ENCODE data around the gene NFIA.

DNA sequence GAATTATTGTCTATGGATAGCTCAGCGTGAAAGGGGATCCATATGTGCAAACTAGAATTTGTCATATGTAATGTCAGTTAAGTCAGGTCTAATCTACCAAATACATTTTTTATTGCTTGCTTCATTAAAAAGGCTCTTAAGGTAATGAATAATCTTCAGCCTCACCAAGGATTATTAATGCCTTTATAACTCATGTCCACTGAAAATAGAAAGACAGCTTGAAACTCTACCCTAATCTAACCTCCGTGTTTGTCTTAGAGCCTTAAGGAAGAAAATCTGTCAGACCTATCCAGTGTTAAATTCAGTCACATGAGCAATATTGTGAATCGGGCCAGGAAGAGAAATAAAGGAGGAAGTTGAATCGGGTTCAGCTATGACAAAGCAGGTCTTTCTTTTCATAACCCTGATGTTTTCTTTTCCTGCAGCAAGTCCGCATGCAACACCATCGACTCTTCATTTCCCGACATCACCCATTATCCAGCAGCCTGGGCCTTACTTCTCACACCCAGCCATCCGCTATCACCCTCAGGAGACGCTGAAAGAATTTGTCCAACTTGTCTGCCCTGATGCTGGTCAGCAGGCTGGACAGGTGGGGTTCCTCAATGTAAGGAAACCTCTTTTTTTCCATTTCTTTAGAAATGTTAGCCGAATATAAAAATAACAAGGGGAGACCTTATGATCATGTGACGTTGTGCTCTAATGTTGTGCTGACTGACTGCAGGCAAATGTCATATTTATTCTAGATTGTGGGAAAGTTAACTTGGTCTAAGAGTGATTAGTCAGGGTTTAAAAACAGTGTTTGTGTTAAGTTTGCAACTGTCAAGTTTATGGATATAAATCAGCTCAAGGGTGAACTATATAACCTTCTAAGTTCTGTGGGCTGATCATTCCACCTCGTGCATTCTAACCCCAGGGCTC lies 321.6 kb downstream of the NFIA start:
- TF ChIP-seq NFE2L2 (IDR thresholded peaks at IDR 0.05; ENCODE audit: low read length) = no peak
- no peak for TF ChIP-seq ZSCAN20 (CRISPR knock-in tag; IDR thresholded peaks at IDR 0.05; ENCODE audit: borderline replicate concordance)
- no peak for TF ChIP-seq GMEB1 (CRISPR knock-in tag; IDR thresholded peaks at IDR 0.05; ENCODE audit: borderline replicate concordance)
- no peak for TF ChIP-seq HOXA7 (CRISPR knock-in tag; IDR thresholded peaks at IDR 0.05)
- no peak for TF ChIP-seq JUNB (CRISPR knock-in tag; IDR thresholded peaks at IDR 0.05; ENCODE audit: borderline replicate concordance)
- TF ChIP-seq, protein P1, sequence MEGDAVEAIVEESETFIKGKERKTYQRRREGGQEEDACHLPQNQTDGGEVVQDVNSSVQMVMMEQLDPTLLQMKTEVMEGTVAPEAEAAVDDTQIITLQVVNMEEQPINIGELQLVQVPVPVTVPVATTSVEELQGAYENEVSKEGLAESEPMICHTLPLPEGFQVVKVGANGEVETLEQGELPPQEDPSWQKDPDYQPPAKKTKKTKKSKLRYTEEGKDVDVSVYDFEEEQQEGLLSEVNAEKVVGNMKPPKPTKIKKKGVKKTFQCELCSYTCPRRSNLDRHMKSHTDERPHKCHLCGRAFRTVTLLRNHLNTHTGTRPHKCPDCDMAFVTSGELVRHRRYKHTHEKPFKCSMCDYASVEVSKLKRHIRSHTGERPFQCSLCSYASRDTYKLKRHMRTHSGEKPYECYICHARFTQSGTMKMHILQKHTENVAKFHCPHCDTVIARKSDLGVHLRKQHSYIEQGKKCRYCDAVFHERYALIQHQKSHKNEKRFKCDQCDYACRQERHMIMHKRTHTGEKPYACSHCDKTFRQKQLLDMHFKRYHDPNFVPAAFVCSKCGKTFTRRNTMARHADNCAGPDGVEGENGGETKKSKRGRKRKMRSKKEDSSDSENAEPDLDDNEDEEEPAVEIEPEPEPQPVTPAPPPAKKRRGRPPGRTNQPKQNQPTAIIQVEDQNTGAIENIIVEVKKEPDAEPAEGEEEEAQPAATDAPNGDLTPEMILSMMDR (CRISPR knock-in tag; IDR thresholded peaks at IDR 0.05) = no peak
- TF ChIP-seq HDAC6 (IDR thresholded peaks at IDR 0.05; ENCODE audit: low read depth, low read length) = no peak
- TF ChIP-seq ERF (CRISPR knock-in tag; IDR thresholded peaks at IDR 0.05) = no peak
